NCI-H2227 treated with DMSO at 0.1 percent for 48 hours (cell line): Measurements from ENCODE around the gene SH3BP4.

ENCODE experiments used
- DNase-seq: peaks from one replicate; lab custom pipeline; 2025; lab: John Stamatoyannopoulos, UW

The SH3BP4 gene

GRCh38 chr2:234945339-234945873, 6.4 kb upstream of the SH3BP4 start:
- no peak for DNase-seq

GRCh38 chr2:234947556-234947955, 4.3 kb upstream of the SH3BP4 start:
- DNase-seq, result no peak

GRCh38 chr2:234949762-234950434, 1.9 kb upstream of the SH3BP4 start:
- no peak for DNase-seq

- no peak for DNase-seq
Measured at GRCh38 chr2:234950435-234950729, 1.4 kb upstream of the SH3BP4 start.

- no peak for DNase-seq
Measured at GRCh38 chr2:234950730-234951663, 820 bp upstream of the SH3BP4 start.

DNA sequence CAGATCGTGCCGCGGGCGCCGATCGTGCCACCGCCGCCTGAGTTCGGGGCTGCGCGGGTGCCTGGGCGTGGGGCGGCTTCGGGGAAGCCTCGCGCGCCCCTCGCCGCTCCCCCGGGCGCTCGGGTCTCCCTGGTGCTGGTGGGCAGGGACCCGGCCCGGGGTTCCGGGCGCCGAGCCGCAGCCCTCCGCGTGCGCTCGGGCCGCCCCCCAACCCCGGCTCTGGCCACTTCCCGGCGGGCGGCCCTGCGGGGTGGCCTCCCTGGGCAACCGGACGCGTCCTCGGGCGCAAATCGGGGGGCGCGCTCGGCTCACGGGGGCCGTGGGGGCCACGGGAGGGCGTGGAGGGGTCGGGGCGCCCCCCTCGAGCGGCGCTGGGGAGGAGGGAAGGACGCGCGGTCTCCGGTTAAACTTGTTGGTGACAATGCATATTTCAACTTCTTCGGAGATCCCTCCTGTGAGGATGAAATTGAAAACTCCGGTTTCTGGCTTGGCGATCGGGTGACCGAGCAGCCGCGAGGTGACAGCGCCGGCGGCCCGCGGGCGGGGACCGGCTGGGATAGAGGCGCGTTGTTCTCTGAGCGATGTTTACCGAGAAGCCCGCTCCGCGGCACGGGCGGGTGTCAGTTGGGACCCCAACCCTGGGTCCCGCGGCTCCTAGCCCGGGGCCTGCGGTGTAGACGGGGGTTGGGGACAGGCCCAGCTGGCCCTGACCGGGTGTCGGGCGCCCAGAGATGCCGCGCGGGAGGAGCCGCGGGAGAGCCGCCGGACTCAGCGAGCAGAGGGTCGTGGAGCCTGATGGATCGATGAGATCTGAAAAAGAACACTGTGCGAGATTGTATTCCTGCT, 676 bp downstream of the SH3BP4 start:
- no peak for DNase-seq

DNA sequence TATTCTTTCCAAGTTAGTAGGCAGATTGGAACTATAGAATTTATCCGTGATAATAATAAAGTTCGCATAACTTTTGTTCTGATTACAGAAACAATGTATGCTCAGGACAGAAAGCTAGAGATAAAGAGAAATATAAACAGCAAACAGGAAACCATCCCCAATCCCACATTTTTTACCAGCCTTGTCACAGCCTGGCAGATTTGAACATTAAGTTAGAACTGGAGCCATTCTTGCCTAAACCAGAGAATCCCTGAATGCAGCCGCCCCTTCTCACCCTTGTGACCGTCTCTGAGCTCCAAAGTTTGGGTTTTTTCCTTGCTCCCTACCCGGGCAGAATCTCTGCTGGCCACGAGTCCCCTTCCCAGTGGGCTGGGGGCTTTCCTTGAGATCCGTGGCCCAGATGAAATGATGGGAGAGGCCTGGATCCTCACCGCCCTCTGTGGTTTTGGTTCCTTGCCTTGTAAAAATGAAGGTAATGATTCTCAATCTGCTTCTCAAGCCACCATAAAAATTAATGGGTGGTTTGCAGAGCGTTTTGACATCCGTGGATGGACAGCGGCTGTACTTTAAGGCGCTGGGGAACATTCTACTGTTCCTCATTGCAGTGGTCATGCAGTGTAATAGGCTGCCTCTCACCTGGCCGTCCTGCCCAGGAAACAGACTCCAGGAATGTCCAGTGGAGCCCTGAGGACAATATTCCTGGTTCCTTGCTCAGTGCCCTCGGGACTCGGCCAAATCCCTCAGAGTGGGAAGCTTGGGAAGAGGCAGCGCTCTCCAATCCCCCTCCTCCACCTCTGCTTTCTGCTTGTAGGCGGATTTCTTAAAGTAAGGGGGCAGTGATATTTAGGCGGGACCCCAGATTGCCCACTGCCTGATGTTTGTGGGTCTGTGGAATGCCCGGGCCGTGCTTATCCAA, 1.6 kb downstream of the SH3BP4 start:
- no peak for DNase-seq

GRCh38 chr2:234954551-234954992, 2.8 kb downstream of the SH3BP4 start:
- no peak for DNase-seq

GRCh38 chr2:234955091-234955591, 3.3 kb downstream of the SH3BP4 start:
- no peak for DNase-seq

- no peak for DNase-seq
Measured at GRCh38 chr2:234955971-234956509, 4.2 kb downstream of the SH3BP4 start.

GRCh38 chr2:234957834-234958135, 6.0 kb downstream of the SH3BP4 start:
- no peak for DNase-seq

- DNase-seq, result no peak
Measured at GRCh38 chr2:234958311-234958710, 6.5 kb downstream of the SH3BP4 start.

DNA sequence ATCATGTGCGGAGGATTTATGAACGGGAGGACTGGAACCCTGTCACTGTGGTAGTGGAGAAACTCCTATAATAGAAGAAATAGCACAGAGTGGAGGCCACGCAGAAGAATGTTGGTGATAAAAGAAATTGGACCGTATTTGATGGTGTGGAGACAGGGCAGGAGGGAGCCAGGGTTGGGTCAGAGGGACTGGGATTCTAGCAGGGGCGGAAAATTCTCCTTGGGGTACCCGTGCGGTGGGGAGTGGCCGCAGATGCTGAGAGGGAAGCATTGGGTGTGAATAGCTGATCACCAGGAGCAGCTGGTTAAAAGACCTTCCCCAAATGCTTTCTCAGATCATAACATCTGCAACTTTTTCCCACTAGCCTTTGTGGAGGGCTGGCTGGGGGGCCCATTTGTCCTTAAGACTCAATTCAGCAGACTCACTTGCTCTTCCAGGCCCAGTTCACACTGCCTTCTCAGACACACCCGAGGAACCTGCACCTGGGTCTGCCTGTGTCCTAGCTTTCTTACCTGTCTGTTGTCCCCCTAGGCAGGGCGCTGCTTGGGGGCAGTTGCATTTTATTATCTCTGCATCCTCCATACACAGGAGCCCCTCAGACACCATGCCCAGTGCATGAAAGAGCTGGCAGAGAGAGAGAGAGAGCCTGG, 7.1 kb downstream of the SH3BP4 start:
- DNase-seq, result no peak

- no peak for DNase-seq
Measured at GRCh38 chr2:234960175-234961088, 8.6 kb downstream of the SH3BP4 start.

DNA sequence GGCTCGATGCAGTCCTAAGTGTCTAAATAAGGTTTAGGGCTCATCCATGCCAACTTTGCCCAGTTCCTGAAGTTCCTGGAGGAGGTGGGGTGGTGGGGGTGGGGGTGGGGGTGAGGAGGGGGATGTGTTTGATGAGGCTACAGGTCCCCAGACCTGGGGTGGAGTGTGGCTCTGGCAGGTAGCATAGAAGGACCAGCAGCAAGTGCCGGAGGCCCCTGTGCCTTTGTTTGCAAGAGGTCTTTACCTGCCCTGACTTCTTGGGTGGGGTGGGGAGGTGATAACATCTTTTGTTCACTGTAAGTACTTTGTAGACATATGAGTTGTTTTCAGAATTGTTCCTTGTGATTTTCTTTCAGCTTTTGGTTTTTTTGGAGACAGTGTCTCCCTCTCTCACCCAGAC, 10.0 kb downstream of the SH3BP4 start:
- no peak for DNase-seq

GRCh38 chr2:234963773-234964615, 12.2 kb downstream of the SH3BP4 start:
- DNase-seq, result no peak

GRCh38 chr2:234964631-234965461, 13.0 kb downstream of the SH3BP4 start:
- DNase-seq, result no peak
